ENCODE results near the gene ADIPOQ.

- TF ChIP-seq, protein P1, sequence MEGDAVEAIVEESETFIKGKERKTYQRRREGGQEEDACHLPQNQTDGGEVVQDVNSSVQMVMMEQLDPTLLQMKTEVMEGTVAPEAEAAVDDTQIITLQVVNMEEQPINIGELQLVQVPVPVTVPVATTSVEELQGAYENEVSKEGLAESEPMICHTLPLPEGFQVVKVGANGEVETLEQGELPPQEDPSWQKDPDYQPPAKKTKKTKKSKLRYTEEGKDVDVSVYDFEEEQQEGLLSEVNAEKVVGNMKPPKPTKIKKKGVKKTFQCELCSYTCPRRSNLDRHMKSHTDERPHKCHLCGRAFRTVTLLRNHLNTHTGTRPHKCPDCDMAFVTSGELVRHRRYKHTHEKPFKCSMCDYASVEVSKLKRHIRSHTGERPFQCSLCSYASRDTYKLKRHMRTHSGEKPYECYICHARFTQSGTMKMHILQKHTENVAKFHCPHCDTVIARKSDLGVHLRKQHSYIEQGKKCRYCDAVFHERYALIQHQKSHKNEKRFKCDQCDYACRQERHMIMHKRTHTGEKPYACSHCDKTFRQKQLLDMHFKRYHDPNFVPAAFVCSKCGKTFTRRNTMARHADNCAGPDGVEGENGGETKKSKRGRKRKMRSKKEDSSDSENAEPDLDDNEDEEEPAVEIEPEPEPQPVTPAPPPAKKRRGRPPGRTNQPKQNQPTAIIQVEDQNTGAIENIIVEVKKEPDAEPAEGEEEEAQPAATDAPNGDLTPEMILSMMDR (IDR thresholded peaks at IDR 0.05): no peak
- TF ChIP-seq POLR2AphosphoS5 (IDR thresholded peaks at IDR 0.05) (no peak), EP300 (IDR thresholded peaks at IDR 0.05) (no peak)
Measured at GRCh38 chr3:186871403-186871924, 29.0 kb downstream of the ADIPOQ start.
